DMS153 treated with DMSO at 0.1 percent for 48 hours (cell line): ENCODE data around the gene SLC25A17.
"Not testable (repeated sequence)": the region's sequence is repeated elsewhere in the genome, so short reads cannot be mapped to it uniquely, and the experiment has no call there.

Experiments
- DNase-seq: peaks from one replicate; lab custom pipeline; 2025; ENCODE audit not compliant: unreplicated experiment; lab: John Stamatoyannopoulos, UW

Gene SLC25A17

GRCh38 chr22:40818747-40819598 is at the start of gene SLC25A17:
Gene SLC25A17 (minus strand): TSS chr22:40819346. CDS start chr22:40819248, 98 bp downstream.
- peak; percentile 72 for DNase-seq

GRCh38 chr22:40868379-40868778 is 49.2 kb upstream of the SLC25A17 start:
- not testable (repeated sequence) for DNase-seq

- DNase-seq, result no peak
Observed at GRCh38 chr22:40867109-40867508, 48.0 kb upstream of the SLC25A17 start.

- DNase-seq, result no peak
Observed at GRCh38 chr22:40862537-40862936, 43.4 kb upstream of the SLC25A17 start.

- DNase-seq, result no peak
Observed at GRCh38 chr22:40862013-40862412, 42.9 kb upstream of the SLC25A17 start, which contains the start of gene DNAJB7. Gene DNAJB7 (minus strand): TSS chr22:40862113. CDS start chr22:40861994, 119 bp downstream.

- DNase-seq, result no peak
Observed at GRCh38 chr22:40857309-40857855, 38.2 kb upstream of the SLC25A17 start.

GRCh38 chr22:40856513-40857308 is 37.6 kb upstream of the SLC25A17 start, which contains the start of the genes ST13 and XPNPEP3:
Gene ST13 (minus strand): TSS chr22:40856639. CDS start chr22:40856540, 99 bp downstream.
Gene XPNPEP3 (plus strand): TSS chr22:40857148. CDS start chr22:40857182, 34 bp downstream.
- peak; percentile 91 for DNase-seq

- no peak for DNase-seq
Observed at GRCh38 chr22:40855979-40856512, 36.9 kb upstream of the SLC25A17 start.

GRCh38 chr22:40855071-40855978 is 36.2 kb upstream of the SLC25A17 start:
- DNase-seq, result no peak

GRCh38 chr22:40853961-40854360 is 34.8 kb upstream of the SLC25A17 start:
- DNase-seq, result no peak

- DNase-seq, result no peak
Observed at GRCh38 chr22:40853333-40853732, 34.2 kb upstream of the SLC25A17 start.

- not testable (repeated sequence) for DNase-seq
Observed at GRCh38 chr22:40845816-40846215, 26.7 kb upstream of the SLC25A17 start.

GRCh38 chr22:40844951-40845350 is 25.8 kb upstream of the SLC25A17 start:
- no peak for DNase-seq

- DNase-seq, result no peak
Observed at GRCh38 chr22:40838486-40838885, 19.3 kb upstream of the SLC25A17 start.

- DNase-seq, result no peak
Observed at GRCh38 chr22:40834619-40835018, 15.5 kb upstream of the SLC25A17 start.

- DNase-seq, result no peak
Observed at GRCh38 chr22:40829131-40829530, 10.0 kb upstream of the SLC25A17 start.

- DNase-seq, result no peak
Observed at GRCh38 chr22:40826984-40827741, 8.0 kb upstream of the SLC25A17 start.

- DNase-seq, result not testable (repeated sequence)
Observed at GRCh38 chr22:40826292-40826691, 7.1 kb upstream of the SLC25A17 start.

- DNase-seq, result no peak
Observed at GRCh38 chr22:40823426-40823825, 4.3 kb upstream of the SLC25A17 start.
